MM.1S (cell line): ENCODE results near the gene ANKRD31.

Experiments used
- EZH2phosphoT487 ChIP-seq: fragments of 300-600 bp; sonication (generic); IDR thresholded peaks from 2 replicates; pipeline ENCODE4 v1.6.1; 2018; ENCODE audit warnings: antibody characterized with exemption, low read length
- TF ChIP-seq, protein P1 (sequence below): fragments of 300-600 bp; sonication (generic); IDR thresholded peaks from 2 replicates; pipeline ENCODE4 v1.5.1; 2016; ENCODE audit warnings: antibody characterized with exemption, low read length, mixed read lengths

DNA sequence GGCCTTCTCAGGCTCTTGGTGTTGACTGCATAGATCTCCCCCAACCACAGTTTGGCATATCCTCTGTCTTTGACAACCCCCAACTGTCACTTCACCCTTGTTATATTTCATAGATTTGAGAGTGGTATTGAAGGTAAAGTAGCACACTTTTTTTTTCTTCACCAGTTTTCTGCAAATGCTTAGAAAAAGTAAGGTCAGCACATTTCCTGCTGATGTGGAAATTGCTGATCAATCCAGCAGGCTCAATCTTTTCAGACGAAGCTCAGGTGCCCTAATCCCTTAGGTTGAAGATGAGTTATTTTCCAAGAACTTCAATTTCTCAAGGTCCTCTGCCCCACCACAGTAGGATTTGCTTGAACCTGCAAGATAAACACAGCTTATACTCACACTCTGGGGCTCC, 38.5 kb upstream of the ANKRD31 start:
- TF ChIP-seq, protein P1, sequence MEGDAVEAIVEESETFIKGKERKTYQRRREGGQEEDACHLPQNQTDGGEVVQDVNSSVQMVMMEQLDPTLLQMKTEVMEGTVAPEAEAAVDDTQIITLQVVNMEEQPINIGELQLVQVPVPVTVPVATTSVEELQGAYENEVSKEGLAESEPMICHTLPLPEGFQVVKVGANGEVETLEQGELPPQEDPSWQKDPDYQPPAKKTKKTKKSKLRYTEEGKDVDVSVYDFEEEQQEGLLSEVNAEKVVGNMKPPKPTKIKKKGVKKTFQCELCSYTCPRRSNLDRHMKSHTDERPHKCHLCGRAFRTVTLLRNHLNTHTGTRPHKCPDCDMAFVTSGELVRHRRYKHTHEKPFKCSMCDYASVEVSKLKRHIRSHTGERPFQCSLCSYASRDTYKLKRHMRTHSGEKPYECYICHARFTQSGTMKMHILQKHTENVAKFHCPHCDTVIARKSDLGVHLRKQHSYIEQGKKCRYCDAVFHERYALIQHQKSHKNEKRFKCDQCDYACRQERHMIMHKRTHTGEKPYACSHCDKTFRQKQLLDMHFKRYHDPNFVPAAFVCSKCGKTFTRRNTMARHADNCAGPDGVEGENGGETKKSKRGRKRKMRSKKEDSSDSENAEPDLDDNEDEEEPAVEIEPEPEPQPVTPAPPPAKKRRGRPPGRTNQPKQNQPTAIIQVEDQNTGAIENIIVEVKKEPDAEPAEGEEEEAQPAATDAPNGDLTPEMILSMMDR, result no peak
- TF ChIP-seq EZH2phosphoT487, result no peak
